EL (cell line): ENCODE results near the gene F8A2.
"Not testable (repeated sequence)": the region's sequence is repeated elsewhere in the genome, so short reads cannot be mapped to it uniquely, and the experiment has no call there.

Experiments
- DNase-seq: peaks from one replicate; pipeline ENCODE4 v3.0.0-alpha.2; 2016

F8A2 gene

GRCh38 chrX:155381843-155382528 is at the start of gene F8A2:
Gene F8A2, plus strand, starts transcription at chrX:155382095. Its CDS starts 20 bp downstream, at chrX:155382115.
- DNase-seq: not testable (repeated sequence)

GRCh38 chrX:155333544-155334100 is 48.3 kb upstream of the F8A2 start:
- DNase-seq: no peak

DNA sequence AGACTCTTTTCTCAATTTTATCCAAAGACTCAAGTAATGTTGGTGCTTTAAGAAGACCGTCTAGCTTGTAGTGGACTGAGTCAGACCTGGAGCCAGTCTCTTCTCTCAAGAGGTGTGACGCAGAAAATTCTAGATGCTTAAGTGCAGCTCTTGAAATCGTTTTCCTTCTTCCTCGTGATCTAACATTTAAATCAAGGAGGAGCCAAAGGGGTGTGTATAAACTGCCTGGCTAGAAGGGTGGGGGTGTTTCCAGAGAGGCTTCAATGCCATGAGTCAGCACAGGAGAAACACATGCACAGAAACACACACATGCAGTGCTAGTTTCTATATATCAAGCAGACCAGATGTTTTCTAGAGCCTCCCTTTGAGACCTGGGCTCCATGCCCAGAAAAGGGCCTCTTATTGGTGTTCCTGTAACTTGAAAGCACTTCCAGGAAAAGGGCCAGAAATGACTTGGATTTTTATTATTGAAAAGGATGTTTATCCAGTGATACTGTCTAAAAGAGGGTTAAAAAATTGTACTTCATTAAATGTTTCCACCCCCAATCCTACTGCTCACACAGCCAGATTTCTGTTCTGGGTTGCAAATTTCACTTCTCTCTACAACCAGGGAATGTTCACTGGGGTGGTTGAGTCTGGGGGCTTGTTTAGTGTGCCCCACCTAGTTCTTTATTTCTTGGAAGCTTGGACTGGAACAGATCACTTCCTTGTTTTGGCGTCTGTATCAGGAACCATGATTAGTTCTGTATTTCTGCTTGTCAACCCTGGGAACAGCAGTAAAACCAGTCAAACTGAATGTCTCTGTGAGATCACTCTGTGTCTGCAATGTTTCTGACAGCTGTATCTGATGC is 47.2 kb upstream of the F8A2 start, which contains the start of gene CLIC2:
CLIC2 (minus strand) TSS at position 129 of the 851 bp plus-strand sequence. CDS start 187 bp downstream, outside the sequence.
- DNase-seq: peak; percentile 38

GRCh38 chrX:155335337-155335712 is 46.6 kb upstream of the F8A2 start:
- not testable (repeated sequence) for DNase-seq

DNA sequence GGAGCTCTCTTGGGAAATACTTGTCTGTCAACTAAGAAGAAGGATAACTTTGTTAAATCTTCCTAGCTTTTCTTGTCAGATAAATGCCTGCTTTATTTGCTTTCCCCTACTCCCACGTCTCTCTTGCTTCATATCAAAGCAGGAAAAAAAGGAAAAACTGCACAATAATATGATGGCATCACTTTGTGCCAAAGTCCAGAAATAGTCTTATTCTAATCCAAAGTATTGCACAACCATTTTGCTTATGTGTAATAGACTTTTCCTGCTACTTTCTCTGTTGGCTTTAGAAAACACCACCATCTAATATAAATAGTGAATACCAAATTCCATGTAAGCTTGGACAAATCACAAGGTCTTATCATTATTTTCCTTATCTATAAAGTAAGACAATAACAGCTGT is 36.2 kb upstream of the F8A2 start:
- not testable (repeated sequence) for DNase-seq

- DNase-seq: not testable (repeated sequence)
Observed at GRCh38 chrX:155349448-155349847, 32.4 kb upstream of the F8A2 start.

GRCh38 chrX:155363712-155364111 is 18.2 kb upstream of the F8A2 start:
- not testable (repeated sequence) for DNase-seq

DNA sequence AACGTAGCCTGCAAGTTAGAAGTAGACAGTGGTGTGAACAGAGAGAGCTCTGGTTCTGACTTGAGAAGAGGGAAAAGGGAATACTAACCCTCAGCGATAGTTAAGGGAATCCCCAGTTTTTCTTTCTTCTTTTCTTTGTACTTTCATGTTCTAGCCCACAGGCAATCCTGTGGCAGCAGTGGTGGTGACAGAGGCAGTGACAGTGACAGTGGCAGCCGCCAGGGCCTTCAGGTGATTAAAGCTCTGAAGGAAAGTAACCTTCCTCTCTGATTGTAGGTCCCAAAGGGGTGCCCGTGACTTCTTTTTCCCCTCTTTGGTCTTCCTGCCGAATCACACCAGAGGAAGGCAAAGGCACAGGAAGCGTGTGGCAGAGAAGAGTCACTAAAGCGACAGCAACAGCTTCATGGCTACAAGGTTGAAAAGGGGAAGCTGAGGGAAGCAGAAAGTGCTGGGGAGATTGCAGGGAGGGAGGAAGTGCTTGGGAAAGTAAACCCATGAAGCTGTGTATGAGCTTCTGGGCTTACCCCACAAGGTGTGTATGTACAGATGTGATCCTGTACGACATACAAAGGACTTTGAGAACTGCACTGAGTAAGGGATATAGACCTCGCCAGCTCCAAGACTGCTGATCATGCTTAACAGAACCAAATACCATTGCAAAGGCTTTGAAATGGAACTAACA is 8.0 kb upstream of the F8A2 start:
- DNase-seq: not testable (repeated sequence)

DNA sequence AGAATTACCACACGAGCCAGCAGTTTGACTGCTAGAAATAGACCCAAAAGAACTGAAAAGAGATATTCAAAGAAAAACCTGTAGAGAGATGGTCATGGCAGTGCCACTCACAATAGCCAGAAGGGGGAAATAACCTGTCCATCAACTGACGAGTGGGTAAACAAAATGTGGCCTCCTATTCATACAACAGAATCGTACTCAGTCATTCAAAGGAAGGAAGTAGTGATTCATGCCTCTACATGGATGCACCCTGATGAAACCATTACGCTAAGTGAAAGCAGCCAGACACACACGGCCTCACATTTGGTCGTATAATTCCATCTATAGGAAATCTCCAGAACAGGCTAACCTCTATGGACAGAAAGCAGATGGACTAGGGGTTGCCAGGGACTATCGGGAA is 2.1 kb upstream of the F8A2 start:
- not testable (repeated sequence) for DNase-seq

DNA sequence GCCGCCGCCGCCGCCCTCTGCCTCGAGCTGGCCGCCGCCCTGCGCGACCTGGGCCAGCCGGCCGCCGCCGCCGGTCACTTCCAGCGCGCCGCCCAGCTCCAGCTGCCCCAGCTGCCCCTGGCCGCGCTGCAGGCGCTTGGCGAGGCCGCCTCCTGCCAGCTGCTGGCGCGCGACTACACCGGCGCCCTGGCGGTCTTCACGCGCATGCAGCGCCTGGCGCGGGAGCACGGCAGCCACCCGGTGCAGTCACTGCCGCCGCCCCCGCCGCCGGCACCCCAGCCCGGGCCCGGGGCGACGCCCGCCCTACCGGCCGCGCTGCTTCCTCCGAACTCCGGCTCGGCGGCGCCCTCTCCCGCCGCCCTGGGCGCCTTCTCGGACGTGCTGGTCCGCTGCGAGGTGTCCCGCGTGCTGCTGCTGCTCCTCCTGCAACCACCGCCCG is 653 bp downstream of the F8A2 start:
- DNase-seq: not testable (repeated sequence)

DNA sequence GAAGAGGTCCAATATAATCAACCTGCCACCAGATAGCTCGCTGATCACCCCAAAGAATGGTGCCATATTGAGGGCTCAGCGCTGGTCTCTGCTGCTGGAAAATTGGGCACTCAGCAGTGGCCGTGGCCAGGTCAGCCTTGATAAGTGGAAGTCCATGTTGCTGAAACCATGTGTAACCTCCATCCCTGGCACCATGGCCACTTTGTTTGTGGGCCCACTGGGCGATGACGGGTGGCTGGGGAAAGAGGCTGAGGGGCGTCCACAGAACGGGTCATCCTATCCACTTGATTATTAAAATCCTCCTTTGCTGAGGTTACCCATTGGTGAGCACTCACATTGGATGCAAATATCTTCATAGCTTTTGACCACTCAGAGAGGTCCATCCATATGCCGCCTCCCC is 7.7 kb downstream of the F8A2 start:
- no peak for DNase-seq

DNA sequence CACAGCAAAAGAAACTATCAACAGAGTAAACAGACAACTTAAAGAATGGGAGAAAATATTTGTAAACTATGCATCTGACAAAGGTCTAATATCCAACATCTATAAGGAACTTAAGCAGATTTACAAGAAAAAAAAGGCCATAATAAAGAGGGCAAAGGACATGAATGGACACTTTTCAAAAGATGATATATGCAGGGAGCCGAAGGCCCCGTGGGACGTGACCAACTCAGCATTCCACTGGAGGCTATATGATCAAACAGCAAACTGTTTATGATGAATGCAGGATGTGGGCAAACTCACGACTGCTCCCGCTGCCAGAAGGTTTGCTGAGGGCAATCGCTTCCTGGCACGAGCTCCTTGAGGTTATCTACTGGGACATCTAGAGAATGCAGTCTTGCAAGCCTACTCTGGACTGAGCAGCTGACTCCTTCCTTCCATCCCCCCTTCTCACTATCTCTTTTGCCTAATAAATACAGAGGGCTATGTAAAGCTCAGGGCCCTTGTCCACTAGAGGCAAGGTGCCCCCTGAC is 12.9 kb downstream of the F8A2 start:
- peak; percentile 19 for DNase-seq

- no peak for DNase-seq
Observed at GRCh38 chrX:155406429-155406828, 24.5 kb downstream of the F8A2 start.

GRCh38 chrX:155417769-155418168 is 35.9 kb downstream of the F8A2 start:
- DNase-seq: no peak
